Stimulated activated naive CD8-positive, alpha-beta T cell treated with anti-CD3 and anti-CD28 coated beads, Interleukin-15, Interleukin-2, amounts not matched to agents 100 ng/mL and 50 ng/mL, for 24 hours (primary cell): ENCODE data around the gene LRRC34.

Experiments used
- H3K27ac Mint-ChIP-seq: one replicate; pipeline ENCODE4 v1.8.0; 2021; ENCODE audit warnings: mild to moderate bottlenecking, mixed read lengths
- H3K27me3 Mint-ChIP-seq: one replicate; pipeline ENCODE4 v1.8.0; 2021; ENCODE audit warnings: mixed read lengths
- H3K36me3 Mint-ChIP-seq: one replicate; pipeline ENCODE4 v1.8.0; 2021; ENCODE audit warnings: low read depth, mixed read lengths
- H3K4me1 Mint-ChIP-seq: one replicate; pipeline ENCODE4 v1.8.0; 2021; ENCODE audit warnings: low read depth, mixed read lengths
- H3K4me3 Mint-ChIP-seq: one replicate; pipeline ENCODE4 v1.8.0; 2021; ENCODE audit warnings: mild to moderate bottlenecking, mixed read lengths
- H3K9me3 Mint-ChIP-seq: one replicate; pipeline ENCODE4 v1.8.0; 2021; ENCODE audit warnings: mixed read lengths

Gene LRRC34

DNA sequence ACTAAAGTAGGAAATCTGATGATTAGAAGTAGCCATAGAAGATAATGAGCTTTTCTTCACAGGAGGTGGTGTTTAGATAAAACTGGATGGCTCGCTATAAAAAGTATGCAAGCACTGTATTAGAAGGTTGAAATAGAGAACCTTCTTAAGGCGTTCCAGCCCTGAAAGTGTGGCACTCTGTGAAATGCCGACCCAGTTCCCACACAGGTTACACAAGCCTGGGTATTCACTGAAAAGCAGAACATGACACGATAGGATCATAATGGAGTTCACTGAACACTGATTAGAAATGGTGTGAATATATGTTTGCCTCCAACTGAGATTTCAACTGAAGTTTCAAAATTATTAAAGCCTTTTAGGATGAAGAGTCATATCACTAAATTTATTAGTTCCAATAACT is 15.0 kb upstream of the LRRC34 start:
- Mint-ChIP-seq H3K9me3 (no peaks in the 10 kb centered on the region), H3K36me3 (no peaks in the 10 kb centered on the region), H3K4me1 (no peaks in the 10 kb centered on the region)

DNA sequence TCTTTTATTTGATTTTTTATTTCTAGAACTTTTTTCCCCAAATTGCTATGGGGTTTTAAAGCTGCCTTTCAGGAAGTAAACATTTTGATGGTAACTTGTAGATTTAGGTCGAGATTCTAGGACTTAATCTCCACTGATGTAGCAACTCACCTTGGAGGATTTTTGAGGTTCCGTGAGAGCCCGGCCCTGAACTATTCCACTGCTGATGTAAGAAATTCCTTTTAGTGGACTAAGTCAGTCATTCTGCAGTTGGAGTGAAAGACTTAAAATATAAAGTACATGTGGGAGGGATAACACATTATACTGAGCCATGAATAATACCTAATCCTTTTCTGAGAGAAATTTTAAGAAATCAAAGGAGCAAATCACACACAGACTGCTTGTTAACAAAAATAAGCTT is 12.6 kb upstream of the LRRC34 start:
- Mint-ChIP-seq H3K4me1 (no peaks in the 10 kb centered on the region), H3K27ac (no peak overlapping the region), H3K27me3 (no peaks in the 10 kb centered on the region), H3K36me3 (no peaks in the 10 kb centered on the region), H3K4me3 (no peak overlapping the region), H3K9me3 (no peaks in the 10 kb centered on the region)

More for the DNA sequence above, 15.0 kb upstream of the LRRC34 start:
- H3K4me3 Mint-ChIP-seq = no peak overlapping the region
- H3K27ac Mint-ChIP-seq = no peak overlapping the region
- no peaks in the 10 kb centered on the region for H3K27me3 Mint-ChIP-seq

GRCh38 chr3:169822983-169823382 is 10.3 kb upstream of the LRRC34 start:
- H3K36me3 Mint-ChIP-seq = no peaks in the 10 kb centered on the region

GRCh38 chr3:169822540-169822939 is 9.8 kb upstream of the LRRC34 start:
- no peaks in the 10 kb centered on the region for H3K9me3 Mint-ChIP-seq
- H3K4me3 Mint-ChIP-seq = no peak overlapping the region
- no peaks in the 10 kb centered on the region for H3K4me1 Mint-ChIP-seq
- H3K36me3 Mint-ChIP-seq = no peaks in the 10 kb centered on the region
- H3K27ac Mint-ChIP-seq = no peak overlapping the region
- peaks cover 4% of the 10 kb centered on the region for H3K27me3 Mint-ChIP-seq

More at GRCh38 chr3:169822983-169823382, 10.3 kb upstream of the LRRC34 start:
- H3K4me3 Mint-ChIP-seq = no peak overlapping the region
- H3K9me3 Mint-ChIP-seq = no peaks in the 10 kb centered on the region
- H3K4me1 Mint-ChIP-seq = no peaks in the 10 kb centered on the region
- peaks cover 4% of the 10 kb centered on the region for H3K27me3 Mint-ChIP-seq
- no peak overlapping the region for H3K27ac Mint-ChIP-seq

GRCh38 chr3:169822091-169822490 is 9.4 kb upstream of the LRRC34 start:
- no peak overlapping the region for H3K4me3 Mint-ChIP-seq
- H3K27ac Mint-ChIP-seq = no peak overlapping the region
- H3K9me3 Mint-ChIP-seq = no peaks in the 10 kb centered on the region
- H3K27me3 Mint-ChIP-seq = peaks cover 4% of the 10 kb centered on the region
- no peaks in the 10 kb centered on the region for H3K4me1 Mint-ChIP-seq
- H3K36me3 Mint-ChIP-seq = no peaks in the 10 kb centered on the region

DNA sequence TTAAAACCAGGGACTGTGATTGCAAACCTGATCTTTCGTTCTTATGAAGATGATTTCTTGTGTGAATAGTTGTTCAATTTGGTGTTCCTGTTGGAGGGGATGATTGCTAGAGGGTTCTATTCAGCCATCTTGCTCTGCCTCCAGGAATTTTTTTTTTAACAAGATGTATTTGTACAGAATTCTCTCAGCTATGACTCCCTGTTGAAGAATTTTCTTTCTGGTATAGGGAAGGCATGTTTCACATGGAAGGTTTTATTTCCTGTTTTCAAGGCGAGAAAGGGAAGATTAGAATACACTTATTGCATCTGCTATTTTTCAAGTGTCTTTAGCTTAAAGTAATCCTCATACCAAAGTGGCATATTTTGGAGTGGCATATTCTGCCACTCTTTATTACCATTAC is 5.6 kb upstream of the LRRC34 start:
- no peak overlapping the region for H3K27ac Mint-ChIP-seq
- H3K4me1 Mint-ChIP-seq = peaks cover 12% of the 10 kb centered on the region
- H3K27me3 Mint-ChIP-seq = peaks cover 9% of the 10 kb centered on the region
- H3K9me3 Mint-ChIP-seq = peaks cover 8% of the 10 kb centered on the region
- H3K36me3 Mint-ChIP-seq = peaks cover 5% of the 10 kb centered on the region
- H3K4me3 Mint-ChIP-seq = no peak overlapping the region

DNA sequence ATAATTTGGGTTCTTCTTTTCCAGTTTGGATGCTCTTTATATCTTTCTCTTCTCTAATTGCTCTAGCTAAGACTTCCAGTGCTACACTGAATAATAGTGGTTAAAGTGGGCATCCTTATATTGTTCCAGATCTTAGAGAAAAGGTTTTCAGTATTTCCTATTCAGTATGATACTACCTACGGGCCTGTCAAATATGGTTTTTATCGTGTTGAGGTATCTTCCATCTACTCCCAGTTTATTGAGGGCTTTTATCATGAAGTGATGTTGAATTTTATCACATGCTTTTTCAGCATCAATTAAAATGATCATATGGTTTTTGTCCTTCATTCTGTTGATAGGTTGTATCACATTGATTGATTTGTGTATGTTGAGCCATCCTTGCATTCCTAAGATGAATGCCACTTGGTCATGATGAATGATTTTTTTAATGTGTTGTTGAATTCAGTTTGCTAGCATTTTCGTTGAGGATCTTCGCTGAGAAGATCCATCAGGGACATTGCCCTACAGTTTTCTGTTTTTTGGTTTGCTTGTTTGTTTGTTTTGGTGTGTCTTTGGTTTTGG is 3.0 kb upstream of the LRRC34 start:
- H3K27me3 Mint-ChIP-seq = peaks cover 9% of the 10 kb centered on the region
- peaks cover 5% of the 10 kb centered on the region for H3K36me3 Mint-ChIP-seq
- H3K9me3 Mint-ChIP-seq = peaks cover 8% of the 10 kb centered on the region
- no peak overlapping the region for H3K4me3 Mint-ChIP-seq
- no peak overlapping the region for H3K27ac Mint-ChIP-seq
- peaks cover 25% of the 10 kb centered on the region for H3K4me1 Mint-ChIP-seq

DNA sequence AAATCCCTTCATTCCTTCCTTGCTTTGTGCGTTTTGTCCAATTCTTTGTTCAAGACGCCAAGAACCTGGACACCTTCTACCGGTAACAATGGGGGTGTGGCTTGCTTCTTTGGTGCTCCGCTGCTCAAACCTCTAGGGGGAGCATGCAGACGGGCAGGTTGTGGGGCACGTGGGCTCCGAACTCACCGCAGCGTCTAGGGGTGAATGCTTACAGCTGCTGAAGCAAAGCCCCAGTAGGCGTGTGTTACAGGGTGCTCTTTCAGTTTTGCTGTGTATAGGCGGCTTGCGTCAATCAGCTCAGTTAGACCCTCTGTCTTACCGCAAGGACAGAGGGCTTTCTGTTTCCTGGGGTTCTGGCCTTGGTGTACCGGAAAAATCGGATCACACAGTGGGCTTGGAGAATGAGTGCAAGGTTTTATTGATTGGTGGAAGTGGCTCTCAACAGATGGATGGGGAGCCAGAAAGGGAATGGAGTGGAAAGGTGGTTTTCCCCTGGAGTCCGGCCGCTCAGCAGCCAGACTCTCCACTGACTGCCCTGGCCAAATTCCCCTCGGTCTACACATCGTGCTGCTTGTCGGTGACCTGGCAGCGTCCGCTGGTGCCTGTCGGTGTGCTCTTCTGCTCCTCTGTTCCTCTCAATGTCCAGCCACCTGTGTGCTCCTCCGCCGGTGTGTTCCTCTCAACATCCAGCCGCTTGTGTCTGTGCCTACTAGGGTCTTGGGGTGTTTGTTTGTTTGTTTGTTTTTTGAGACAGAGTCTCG is 1.2 kb upstream of the LRRC34 start:
- H3K36me3 Mint-ChIP-seq = peaks cover 5% of the 10 kb centered on the region
- H3K27me3 Mint-ChIP-seq = peaks cover 9% of the 10 kb centered on the region
- peak overlapping the region; percentile 79 for H3K4me3 Mint-ChIP-seq
- peak overlapping the region; percentile 69 for H3K27ac Mint-ChIP-seq
- peaks cover 25% of the 10 kb centered on the region for H3K4me1 Mint-ChIP-seq
- peaks cover 8% of the 10 kb centered on the region for H3K9me3 Mint-ChIP-seq

- Mint-ChIP-seq H3K27me3 (peaks cover 7% of the 10 kb centered on the region), H3K4me3 (peak overlapping the region; percentile 79), H3K27ac (peak overlapping the region; percentile 69), H3K4me1 (peaks cover 25% of the 10 kb centered on the region), H3K36me3 (peaks cover 5% of the 10 kb centered on the region), H3K9me3 (peaks cover 8% of the 10 kb centered on the region)
These were observed 574 bp upstream of the LRRC34 start for GRCh38 chr3:169813278-169813677.

DNA sequence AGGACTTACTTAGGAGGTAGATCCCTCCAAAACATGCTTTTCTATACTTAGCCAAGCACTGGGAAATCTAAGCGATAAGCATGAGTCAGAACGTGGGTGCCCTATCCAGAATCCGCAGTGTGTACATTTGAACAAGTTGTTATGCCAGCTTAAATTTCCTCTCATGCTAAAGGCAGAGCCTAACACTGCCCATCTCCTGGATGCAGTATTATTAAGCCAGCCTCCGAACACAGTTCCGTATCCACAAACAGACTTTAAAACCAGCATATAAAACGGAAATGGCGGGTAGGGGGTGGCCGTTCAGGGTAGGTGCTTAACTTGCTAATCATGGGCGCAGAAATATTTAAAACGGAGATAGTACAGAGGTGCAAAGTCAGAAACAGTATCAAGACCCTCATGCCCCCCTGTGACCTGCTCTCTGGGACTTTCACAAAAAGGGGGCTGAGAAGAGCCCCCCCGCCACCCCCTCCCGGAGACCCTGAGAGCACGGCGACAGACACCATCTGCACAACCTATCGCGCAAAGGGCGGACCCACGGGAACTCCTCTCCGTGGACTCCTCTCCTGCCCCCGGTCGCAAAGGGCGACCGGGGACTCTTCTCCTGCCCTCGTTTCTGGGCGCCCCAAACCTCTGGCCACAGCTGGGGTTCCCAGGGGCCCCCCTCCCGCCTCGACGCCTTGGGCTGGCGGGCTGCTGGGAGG is 923 bp downstream of the LRRC34 start:
- Mint-ChIP-seq H3K9me3 (peaks cover 8% of the 10 kb centered on the region), H3K4me1 (peaks cover 25% of the 10 kb centered on the region), H3K27ac (peak overlapping the region; percentile 61), H3K27me3 (peaks cover 6% of the 10 kb centered on the region), H3K4me3 (peak overlapping the region; percentile 79), H3K36me3 (peaks cover 5% of the 10 kb centered on the region)

DNA sequence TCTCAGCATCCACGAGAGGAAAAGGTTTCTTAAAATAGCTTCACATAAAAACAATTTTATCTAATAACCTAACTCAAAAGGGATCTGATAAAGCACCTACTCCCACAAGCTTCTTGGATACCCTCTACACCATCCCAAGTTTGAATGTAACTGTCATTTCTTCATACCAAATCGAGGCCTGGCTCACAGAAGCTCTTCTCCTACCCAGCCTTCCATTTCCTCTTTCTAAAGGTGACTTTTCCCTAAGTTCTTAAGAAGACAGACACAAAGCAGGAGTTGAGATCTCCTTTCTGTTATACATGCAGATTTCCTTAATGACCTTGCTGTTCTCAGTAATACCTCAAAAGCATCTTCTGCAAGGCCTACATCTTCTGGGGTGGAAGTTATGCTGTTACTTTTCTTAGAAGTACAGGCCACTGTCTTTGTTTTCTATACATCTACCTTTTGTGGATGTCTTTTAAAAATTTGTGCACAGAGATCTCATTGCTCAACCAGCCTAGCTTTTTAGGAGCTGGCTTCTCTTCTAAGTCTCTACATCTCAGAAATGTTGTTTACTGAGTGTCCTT is 3.4 kb downstream of the LRRC34 start:
- no peaks in the 10 kb centered on the region for H3K9me3 Mint-ChIP-seq
- no peak overlapping the region for H3K4me3 Mint-ChIP-seq
- H3K27me3 Mint-ChIP-seq = no peaks in the 10 kb centered on the region
- no peaks in the 10 kb centered on the region for H3K36me3 Mint-ChIP-seq
- peaks cover 24% of the 10 kb centered on the region for H3K4me1 Mint-ChIP-seq
- H3K27ac Mint-ChIP-seq = no peak overlapping the region

GRCh38 chr3:169804681-169805080 is 8.0 kb downstream of the LRRC34 start:
- no peaks in the 10 kb centered on the region for H3K27me3 Mint-ChIP-seq
- no peak overlapping the region for H3K27ac Mint-ChIP-seq
- no peaks in the 10 kb centered on the region for H3K9me3 Mint-ChIP-seq
- H3K4me3 Mint-ChIP-seq = no peak overlapping the region
- H3K4me1 Mint-ChIP-seq = no peaks in the 10 kb centered on the region
- H3K36me3 Mint-ChIP-seq = no peaks in the 10 kb centered on the region

GRCh38 chr3:169792359-169792758 is 20.3 kb downstream of the LRRC34 start:
- no peak overlapping the region for H3K27ac Mint-ChIP-seq
- no peaks in the 10 kb centered on the region for H3K27me3 Mint-ChIP-seq
- H3K4me3 Mint-ChIP-seq = no peak overlapping the region
- H3K4me1 Mint-ChIP-seq = peaks cover 7% of the 10 kb centered on the region
- no peaks in the 10 kb centered on the region for H3K9me3 Mint-ChIP-seq
- peaks cover 41% of the 10 kb centered on the region for H3K36me3 Mint-ChIP-seq

- no peaks in the 10 kb centered on the region for H3K27me3 Mint-ChIP-seq
- H3K27ac Mint-ChIP-seq = peak overlapping the region; percentile 9
- H3K9me3 Mint-ChIP-seq = no peaks in the 10 kb centered on the region
- peaks cover 55% of the 10 kb centered on the region for H3K36me3 Mint-ChIP-seq
- H3K4me1 Mint-ChIP-seq = peaks cover 7% of the 10 kb centered on the region
- no peak overlapping the region for H3K4me3 Mint-ChIP-seq
These were observed 21.8 kb downstream of the LRRC34 start for GRCh38 chr3:169790687-169791429.
